Transverse colon (tissue), 4 donors: Measurements from ENCODE around the gene TOP2A. TPM values are rescaled to one million over a fixed set of nuclear protein-coding genes. Genes with fewer than 3 reads are reported as not detected.
A peak's percentile ranks its signal among the peaks of the same experiment; 100 is the strongest.

Experiments used
- DNase-seq: peaks from one replicate; pipeline ENCODE4 v3.0.0-alpha.2; 2019
- H3K27ac ChIP-seq, 4 donors: fragments of 200-600 bp; sonication (generic); 2 replicates each; pipeline ENCODE4 v1.5.1; 2016 to 2018; ENCODE audit warnings: inconsistent platforms in 4 of 4
- H3K27me3 ChIP-seq: fragments of 200-600 bp; sonication (generic); 2 replicates; pipeline ENCODE4 v1.5.1; 2017; ENCODE audit warnings: inconsistent platforms
- H3K36me3 ChIP-seq, 4 donors: fragments of 200-600 bp; sonication (generic); 2 replicates each; pipeline ENCODE4 v1.5.1; 2017 to 2019; ENCODE audit warnings: inconsistent platforms in 4 of 4
- H3K4me1 ChIP-seq, 4 donors: fragments of 200-600 bp; sonication (generic); 2 replicates each; pipeline ENCODE4 v1.5.1; 2017 to 2020; ENCODE audit warnings: inconsistent platforms in 4 of 4
- H3K4me3 ChIP-seq, 4 donors: fragments of 200-600 bp; sonication (generic); 1 replicate in 1 of 4; 2 replicates in 3 of 4; pipeline versions ENCODE4 v1.5.1 to v1.6.1; 2017 to 2019; ENCODE audit warnings: inconsistent platforms in 4 of 4
- H3K9me3 ChIP-seq, 2 donors: fragments of 200-600 bp; sonication (generic); 2 replicates each; pipeline ENCODE4 v1.5.1; 2017 to 2019; ENCODE audit warnings: inconsistent platforms in 2 of 2
- EP300 ChIP-seq: sonication (generic); formaldehyde crosslinking; IDR thresholded peaks from one replicate; pipeline ENCODE4 v1.6.1; 2017; ENCODE audit warnings: antibody characterized with exemption, low read depth
- POLR2A ChIP-seq: fragments of 450-650 bp; IDR thresholded peaks from one replicate; pipeline ENCODE4 v1.6.1; 2016; ENCODE audit warnings: antibody characterized with exemption, mild to moderate bottlenecking, moderate library complexity
- POLR2AphosphoS5 ChIP-seq, 3 donors: sonication (generic); formaldehyde crosslinking; IDR thresholded peaks; one replicate each; pipeline ENCODE4 v1.6.1; 2016; ENCODE audit warnings: antibody characterized with exemption in 3 of 3
- WGBS, 2 donors: methylation state at CpG; one replicate each; pipeline ENCODE4 v1.1.5; 2018; ENCODE audit warnings: low coverage in 1 of 2; 5-methylcytosine and 5-hydroxymethylcytosine counted together
- in situ Hi-C, 4 donors: fragments of 200-750 bp; cut with MboI; loops; one replicate each; pipeline versions ENCODE4 v1.15.0 to v1.15.1; 2017; ENCODE audit warnings: low sequenced_read_pairs in 3 of 4, low pct_ligation_motif_present in 1 of 4, low pct_unique_long_range_greater_than_20kb in 1 of 4
- intact Hi-C: fragments of 100-400 bp; cut with DNase I; formaldehyde crosslinking; loops from one replicate; pipeline ENCODE4 v1.15.1; 2023; ENCODE audit warnings: low total_unique reads
- total RNA-seq, 4 donors: library from RNA; depleted of rRNA; stranded (reverse); fragments of >200 nt; gene quantifications; one replicate each; pipeline ENCODE4 v1.1.0, GENCODE V29; 2016
- TF ChIP-seq, protein P1 (sequence below), 5 experiments: fragments of 200-600 bp in 3 of 5; fragments of 450-650 bp in 2 of 5; sonication (generic) in 3 of 5; IDR thresholded peaks; 1 replicate in 2 of 5; 2 replicates in 3 of 5; pipeline ENCODE4 v1.5.1; 2016 to 2017; ENCODE audit warnings: antibody characterized with exemption in 5 of 5, inconsistent platforms in 3 of 5, mild to moderate bottlenecking in 2 of 5, moderate library complexity in 1 of 5

TOP2A gene, protein sequence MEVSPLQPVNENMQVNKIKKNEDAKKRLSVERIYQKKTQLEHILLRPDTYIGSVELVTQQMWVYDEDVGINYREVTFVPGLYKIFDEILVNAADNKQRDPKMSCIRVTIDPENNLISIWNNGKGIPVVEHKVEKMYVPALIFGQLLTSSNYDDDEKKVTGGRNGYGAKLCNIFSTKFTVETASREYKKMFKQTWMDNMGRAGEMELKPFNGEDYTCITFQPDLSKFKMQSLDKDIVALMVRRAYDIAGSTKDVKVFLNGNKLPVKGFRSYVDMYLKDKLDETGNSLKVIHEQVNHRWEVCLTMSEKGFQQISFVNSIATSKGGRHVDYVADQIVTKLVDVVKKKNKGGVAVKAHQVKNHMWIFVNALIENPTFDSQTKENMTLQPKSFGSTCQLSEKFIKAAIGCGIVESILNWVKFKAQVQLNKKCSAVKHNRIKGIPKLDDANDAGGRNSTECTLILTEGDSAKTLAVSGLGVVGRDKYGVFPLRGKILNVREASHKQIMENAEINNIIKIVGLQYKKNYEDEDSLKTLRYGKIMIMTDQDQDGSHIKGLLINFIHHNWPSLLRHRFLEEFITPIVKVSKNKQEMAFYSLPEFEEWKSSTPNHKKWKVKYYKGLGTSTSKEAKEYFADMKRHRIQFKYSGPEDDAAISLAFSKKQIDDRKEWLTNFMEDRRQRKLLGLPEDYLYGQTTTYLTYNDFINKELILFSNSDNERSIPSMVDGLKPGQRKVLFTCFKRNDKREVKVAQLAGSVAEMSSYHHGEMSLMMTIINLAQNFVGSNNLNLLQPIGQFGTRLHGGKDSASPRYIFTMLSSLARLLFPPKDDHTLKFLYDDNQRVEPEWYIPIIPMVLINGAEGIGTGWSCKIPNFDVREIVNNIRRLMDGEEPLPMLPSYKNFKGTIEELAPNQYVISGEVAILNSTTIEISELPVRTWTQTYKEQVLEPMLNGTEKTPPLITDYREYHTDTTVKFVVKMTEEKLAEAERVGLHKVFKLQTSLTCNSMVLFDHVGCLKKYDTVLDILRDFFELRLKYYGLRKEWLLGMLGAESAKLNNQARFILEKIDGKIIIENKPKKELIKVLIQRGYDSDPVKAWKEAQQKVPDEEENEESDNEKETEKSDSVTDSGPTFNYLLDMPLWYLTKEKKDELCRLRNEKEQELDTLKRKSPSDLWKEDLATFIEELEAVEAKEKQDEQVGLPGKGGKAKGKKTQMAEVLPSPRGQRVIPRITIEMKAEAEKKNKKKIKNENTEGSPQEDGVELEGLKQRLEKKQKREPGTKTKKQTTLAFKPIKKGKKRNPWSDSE (N-terminal part only)
- 10 to 100 TPM in 1 of 4 donors, 1 to 10 TPM in 2, under 1 TPM in 1; 0.37 to 25.5 (median 7.5) TPM for total RNA-seq

DNA sequence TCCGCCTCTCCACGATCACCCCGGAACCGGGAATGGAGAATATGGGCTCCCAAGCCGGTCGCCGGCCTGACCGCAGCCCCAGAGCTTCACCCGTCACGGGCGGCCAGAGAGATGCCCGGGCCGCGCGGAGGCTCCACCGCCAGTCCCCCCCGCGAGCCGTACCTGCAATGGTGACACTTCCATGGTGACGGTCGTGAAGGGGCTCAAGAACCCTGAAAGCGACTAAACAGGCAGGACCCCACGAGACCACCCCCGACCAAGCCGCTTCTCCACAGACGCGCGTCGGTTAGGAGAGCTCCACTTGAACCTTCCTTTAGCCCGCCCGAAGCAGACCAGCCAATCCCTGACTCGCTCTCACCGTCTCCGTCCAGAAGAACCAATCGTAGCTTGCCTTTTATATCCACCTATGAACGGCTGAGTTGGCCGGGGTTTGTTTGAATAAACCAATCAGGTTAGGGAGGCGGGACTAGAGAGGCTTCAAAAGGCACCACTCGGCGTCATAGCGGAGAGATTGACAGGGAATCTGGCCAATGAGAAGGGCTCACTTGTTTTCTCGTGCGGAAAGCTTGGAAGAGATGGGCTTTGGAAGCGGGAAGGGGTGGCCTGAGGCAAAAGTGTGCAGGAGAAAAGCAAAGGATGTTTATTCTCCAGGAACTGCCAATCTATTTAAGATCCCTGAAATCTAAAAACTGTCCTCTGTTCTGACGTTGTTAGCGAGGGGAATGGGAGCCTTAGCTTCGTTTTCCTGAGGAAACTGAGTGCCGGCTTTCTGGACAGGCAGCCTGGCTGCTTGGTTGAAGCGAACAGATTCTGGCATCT is at the start of gene TOP2A:
TOP2A (minus strand) TSS at position 288 of the 819 bp plus-strand sequence; CDS start at position 183, 105 bp downstream.
- Histone ChIP-seq H3K4me1 (peaks cover 4 to 30% (median 11%) of the 10 kb centered on the region in 4 donors), H3K4me3 (peak within 1 kb of the TSS; percentile 48 to 82 (median 61)), H3K27ac (peak within 1 kb of the TSS; percentile 74 to 80 (median 76)), H3K9me3 (no peaks in the 10 kb centered on the region), H3K27me3 (no peaks in the 10 kb centered on the region), H3K36me3 (no peaks in the 10 kb centered on the region)
- WGBS, 2 donors = 0% methylated on average over 3 to 42 of the region's 49 CpGs
- in situ Hi-C loops (loop anchor here in 1 of 4 donors (10.0 kb wide), 1 partner anchor 53 kb away; the partner anchor contains the start of gene GJD3), intact Hi-C loops (loop anchor here (5.0 kb wide), 1 partner anchor 56 kb away; the partner anchor contains the start of gene GJD3)
- TF ChIP-seq POLR2AphosphoS5 (IDR thresholded peaks at IDR 0.05) = peak in 1 of 3 donors; percentile 15
- TF ChIP-seq, protein P1, sequence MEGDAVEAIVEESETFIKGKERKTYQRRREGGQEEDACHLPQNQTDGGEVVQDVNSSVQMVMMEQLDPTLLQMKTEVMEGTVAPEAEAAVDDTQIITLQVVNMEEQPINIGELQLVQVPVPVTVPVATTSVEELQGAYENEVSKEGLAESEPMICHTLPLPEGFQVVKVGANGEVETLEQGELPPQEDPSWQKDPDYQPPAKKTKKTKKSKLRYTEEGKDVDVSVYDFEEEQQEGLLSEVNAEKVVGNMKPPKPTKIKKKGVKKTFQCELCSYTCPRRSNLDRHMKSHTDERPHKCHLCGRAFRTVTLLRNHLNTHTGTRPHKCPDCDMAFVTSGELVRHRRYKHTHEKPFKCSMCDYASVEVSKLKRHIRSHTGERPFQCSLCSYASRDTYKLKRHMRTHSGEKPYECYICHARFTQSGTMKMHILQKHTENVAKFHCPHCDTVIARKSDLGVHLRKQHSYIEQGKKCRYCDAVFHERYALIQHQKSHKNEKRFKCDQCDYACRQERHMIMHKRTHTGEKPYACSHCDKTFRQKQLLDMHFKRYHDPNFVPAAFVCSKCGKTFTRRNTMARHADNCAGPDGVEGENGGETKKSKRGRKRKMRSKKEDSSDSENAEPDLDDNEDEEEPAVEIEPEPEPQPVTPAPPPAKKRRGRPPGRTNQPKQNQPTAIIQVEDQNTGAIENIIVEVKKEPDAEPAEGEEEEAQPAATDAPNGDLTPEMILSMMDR (IDR thresholded peaks at IDR 0.05) = no peak
- DNase-seq = peak; percentile 98

DNA sequence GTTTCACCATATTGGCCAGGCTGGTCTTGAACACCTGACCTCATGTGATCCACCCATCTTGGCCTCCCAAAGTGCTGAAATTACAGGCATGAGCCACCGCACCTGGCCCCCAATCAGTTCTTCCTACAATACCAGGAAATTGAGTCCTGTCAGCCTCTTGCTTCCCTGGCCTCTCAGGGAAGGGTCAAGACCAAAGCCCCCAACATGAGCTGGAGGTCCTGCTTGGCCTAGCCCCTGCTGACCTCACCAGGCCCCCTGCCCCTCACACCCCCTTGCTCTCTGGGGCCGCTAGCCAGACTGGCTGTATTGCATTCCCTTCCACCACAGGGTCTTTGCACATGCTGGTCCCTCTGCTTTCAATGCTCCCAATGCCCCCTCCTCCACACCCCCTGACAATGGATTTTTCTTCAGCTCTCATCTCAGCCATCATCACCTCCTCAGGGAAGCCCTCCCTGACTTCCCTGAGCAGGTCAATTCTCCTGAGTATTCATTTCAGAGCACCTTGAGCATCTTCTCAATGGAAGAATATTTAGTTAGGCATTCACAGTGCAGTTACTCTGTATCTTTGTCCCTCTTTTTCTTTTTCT is 49.7 kb upstream of the TOP2A start:
- Histone ChIP-seq H3K4me3 (no peak overlapping the region), H3K27ac (no peak overlapping the region), H3K4me1 (peaks cover under 1 to 20% (median 9%) of the 10 kb centered on the region in 4 donors), H3K9me3 (no peaks in the 10 kb centered on the region), H3K36me3 (no peaks in the 10 kb centered on the region), H3K27me3 (no peaks in the 10 kb centered on the region)
- intact Hi-C loops (no loop called here), in situ Hi-C loops (no loop called here)
- no peak for TF ChIP-seq POLR2AphosphoS5 (IDR thresholded peaks at IDR 0.05)
- TF ChIP-seq, protein P1 (IDR thresholded peaks at IDR 0.05) = no peak
- no peak for TF ChIP-seq POLR2A
- TF ChIP-seq EP300 = no peak
- 86% methylated on average over 2 of the region's 2 CpGs; no CpG with 5 or more reads in 1 of the 2 donors for WGBS, 2 donors
- no peak for DNase-seq

DNA sequence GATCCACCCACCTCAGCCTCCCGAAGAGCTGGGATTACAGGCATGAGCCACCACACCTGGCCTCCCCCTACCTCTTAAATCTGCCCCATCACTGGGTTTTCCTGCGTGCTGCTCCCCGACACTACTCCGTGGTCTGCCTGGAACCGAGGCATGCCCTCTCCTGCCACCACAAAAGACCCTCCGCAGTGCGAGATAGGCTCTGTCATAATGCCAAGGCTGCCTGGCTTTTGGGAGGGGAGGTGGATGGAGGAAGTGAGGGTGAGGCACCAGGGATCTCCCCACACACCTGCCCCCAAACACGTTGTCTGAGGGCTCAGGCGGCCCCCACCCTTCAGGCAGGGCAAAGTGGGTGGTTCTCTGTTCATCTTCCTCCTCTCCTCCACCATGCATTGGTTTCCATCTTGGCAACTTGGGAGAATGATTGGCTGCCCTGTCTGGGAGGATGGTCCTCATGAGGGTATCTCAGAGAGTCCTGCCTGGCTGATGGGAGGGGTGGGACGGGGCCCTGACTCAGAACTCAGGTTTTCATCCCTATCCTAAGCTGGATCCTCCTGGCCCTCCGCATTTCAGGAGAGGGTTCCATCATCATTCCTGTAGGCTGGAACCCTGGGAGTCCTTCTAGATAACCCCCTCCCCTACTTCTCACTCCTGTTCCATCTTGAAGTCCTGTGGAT is 48.7 kb upstream of the TOP2A start:
- peaks cover 6 to 23% (median 13%) of the 10 kb centered on the region in 4 donors for H3K4me1 ChIP-seq
- TF ChIP-seq EP300 = no peak
- TF ChIP-seq POLR2AphosphoS5 (IDR thresholded peaks at IDR 0.05) = no peak
- TF ChIP-seq, protein P1 (IDR thresholded peaks at IDR 0.05) = no peak
- no peak for TF ChIP-seq POLR2A
- H3K27ac ChIP-seq = no peak overlapping the region
- H3K27me3 ChIP-seq = no peaks in the 10 kb centered on the region
- 82 to 90% methylated on average over 2 to 11 of the region's 11 CpGs for WGBS, 2 donors
- DNase-seq = no peak
- H3K9me3 ChIP-seq = no peaks in the 10 kb centered on the region
- no peak overlapping the region for H3K4me3 ChIP-seq
- in situ Hi-C loops = no loop called here
- intact Hi-C loops = no loop called here
- no peaks in the 10 kb centered on the region for H3K36me3 ChIP-seq
